Testis (tissue), 2 donors: ENCODE measurements around the gene SLC24A3.

Experiments used
- POLR2A ChIP-seq: fragments of 450-650 bp; IDR thresholded peaks from one replicate; pipeline ENCODE4 v1.6.1; 2017; ENCODE audit warnings: antibody characterized with exemption, mild to moderate bottlenecking, moderate library complexity
- TF ChIP-seq, protein P1 (sequence below), 3 experiments: fragments of 450-650 bp in 2 of 3; fragments of 200-600 bp in 1 of 3; sonication (generic) in 1 of 3; IDR thresholded peaks; one replicate each; pipeline ENCODE4 v1.5.1; 2016 to 2019; ENCODE audit warnings: antibody characterized with exemption in 3 of 3, mild to moderate bottlenecking in 2 of 3, moderate library complexity in 1 of 3

DNA sequence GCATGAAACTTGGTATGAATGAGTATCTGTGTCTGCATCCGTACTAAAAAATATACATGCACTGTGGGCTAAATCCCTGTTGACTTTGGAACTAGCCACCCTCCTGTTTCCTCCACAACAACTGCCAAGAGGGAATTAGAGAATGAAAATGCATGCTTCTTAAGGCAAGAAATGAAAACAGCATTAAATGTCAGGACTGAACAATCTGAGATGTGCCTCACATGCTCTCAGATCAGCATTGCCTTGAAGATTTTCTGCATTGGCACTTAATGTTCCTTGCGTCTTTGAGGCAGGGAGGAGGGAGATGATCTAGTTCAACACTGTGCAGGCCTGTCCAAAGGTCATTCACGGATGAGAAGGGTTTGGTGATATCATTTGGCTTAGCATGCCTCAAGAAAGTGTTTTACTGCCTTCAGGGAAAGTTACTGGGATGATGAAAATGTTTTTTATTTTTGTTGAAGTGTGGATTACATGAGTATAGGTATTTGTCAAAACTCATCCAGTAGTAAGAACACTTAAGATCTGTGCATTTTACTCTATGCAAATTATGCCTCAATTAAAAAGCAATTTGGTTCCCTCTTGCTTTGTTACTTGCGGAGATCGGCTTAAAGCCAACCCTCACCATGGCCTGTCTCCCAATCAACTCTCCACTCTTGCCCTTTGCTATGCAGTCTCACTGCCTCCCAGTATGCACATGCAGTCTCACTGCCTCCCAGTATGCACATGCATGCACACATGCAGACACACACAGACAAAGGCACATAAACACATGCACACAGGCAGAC, 498.1 kb downstream of the SLC24A3 start:
- TF ChIP-seq, protein P1, sequence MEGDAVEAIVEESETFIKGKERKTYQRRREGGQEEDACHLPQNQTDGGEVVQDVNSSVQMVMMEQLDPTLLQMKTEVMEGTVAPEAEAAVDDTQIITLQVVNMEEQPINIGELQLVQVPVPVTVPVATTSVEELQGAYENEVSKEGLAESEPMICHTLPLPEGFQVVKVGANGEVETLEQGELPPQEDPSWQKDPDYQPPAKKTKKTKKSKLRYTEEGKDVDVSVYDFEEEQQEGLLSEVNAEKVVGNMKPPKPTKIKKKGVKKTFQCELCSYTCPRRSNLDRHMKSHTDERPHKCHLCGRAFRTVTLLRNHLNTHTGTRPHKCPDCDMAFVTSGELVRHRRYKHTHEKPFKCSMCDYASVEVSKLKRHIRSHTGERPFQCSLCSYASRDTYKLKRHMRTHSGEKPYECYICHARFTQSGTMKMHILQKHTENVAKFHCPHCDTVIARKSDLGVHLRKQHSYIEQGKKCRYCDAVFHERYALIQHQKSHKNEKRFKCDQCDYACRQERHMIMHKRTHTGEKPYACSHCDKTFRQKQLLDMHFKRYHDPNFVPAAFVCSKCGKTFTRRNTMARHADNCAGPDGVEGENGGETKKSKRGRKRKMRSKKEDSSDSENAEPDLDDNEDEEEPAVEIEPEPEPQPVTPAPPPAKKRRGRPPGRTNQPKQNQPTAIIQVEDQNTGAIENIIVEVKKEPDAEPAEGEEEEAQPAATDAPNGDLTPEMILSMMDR (IDR thresholded peaks at IDR 0.05): no peak
- TF ChIP-seq POLR2A: no peak
